ENCODE data around the gene AATK. TPM values are rescaled to one million over a fixed set of nuclear protein-coding genes. Genes with fewer than 3 reads are reported as not detected.

The AATK gene
- total and polyA plus RNA-seq, 9 of the 15 experiments (the other 6 are each of a cell fraction or from before 2014, with no cell fraction given): 0.11 to 0.55 (median 0.38) TPM; not detected in 5

DNA sequence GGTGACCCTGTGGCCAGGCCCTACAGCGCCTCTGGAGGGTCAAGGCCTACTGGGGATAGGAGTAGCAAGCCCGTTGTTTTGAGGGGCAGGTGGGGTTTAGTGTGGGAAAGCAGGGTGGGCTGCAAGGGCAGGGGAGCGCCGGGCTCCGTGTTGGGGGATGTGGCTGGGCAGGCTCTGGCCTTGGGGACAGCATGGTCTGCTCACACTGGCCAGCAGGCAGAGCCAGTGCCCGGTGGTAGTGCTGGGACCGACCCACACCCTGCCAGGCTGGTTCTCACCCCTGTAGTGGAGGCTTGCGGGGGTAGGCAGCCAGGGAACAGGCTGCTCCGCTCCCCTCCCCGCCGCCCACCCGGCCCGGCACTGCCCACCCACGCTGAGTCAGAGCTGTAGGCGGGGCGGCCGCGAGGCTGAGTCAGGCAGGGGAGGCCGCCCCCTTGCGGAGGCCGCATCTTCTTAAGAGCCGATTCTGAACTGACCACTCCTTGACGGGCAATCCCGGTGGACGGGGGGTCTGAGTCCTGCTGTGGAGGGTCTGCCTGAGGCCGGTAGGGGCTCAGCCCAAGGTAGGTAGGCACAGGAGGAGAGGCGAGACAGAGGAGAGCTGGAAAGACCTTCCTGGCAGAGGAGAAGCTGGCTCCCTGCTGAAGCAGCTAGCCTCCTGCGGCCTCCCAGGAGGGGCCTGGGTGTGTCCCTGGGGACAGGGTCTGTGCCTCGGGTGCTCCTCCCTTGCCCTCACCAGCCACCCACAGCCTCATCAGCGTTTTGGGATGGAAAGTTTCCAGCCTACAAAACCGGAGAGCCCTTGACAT, 68.7 kb downstream of the AATK start (continued):
- TF ChIP-seq, protein P1, sequence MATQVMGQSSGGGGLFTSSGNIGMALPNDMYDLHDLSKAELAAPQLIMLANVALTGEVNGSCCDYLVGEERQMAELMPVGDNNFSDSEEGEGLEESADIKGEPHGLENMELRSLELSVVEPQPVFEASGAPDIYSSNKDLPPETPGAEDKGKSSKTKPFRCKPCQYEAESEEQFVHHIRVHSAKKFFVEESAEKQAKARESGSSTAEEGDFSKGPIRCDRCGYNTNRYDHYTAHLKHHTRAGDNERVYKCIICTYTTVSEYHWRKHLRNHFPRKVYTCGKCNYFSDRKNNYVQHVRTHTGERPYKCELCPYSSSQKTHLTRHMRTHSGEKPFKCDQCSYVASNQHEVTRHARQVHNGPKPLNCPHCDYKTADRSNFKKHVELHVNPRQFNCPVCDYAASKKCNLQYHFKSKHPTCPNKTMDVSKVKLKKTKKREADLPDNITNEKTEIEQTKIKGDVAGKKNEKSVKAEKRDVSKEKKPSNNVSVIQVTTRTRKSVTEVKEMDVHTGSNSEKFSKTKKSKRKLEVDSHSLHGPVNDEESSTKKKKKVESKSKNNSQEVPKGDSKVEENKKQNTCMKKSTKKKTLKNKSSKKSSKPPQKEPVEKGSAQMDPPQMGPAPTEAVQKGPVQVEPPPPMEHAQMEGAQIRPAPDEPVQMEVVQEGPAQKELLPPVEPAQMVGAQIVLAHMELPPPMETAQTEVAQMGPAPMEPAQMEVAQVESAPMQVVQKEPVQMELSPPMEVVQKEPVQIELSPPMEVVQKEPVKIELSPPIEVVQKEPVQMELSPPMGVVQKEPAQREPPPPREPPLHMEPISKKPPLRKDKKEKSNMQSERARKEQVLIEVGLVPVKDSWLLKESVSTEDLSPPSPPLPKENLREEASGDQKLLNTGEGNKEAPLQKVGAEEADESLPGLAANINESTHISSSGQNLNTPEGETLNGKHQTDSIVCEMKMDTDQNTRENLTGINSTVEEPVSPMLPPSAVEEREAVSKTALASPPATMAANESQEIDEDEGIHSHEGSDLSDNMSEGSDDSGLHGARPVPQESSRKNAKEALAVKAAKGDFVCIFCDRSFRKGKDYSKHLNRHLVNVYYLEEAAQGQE (IDR thresholded peaks at IDR 0.05; ENCODE audit: borderline replicate concordance): peak; percentile 75; the same call in 1 of the 2 replicates
- TF ChIP-seq, protein P1 (CRISPR knock-in tag; IDR thresholded peaks at IDR 0.05; ENCODE audit: low read depth): no peak
- TF ChIP-seq ZC3H11A (IDR thresholded peaks at IDR 0.05; ENCODE audit: low read depth, low read length) (no peak), MIER1 (IDR thresholded peaks at IDR 0.05; ENCODE audit: low read depth) (no peak), CBX1 (IDR thresholded peaks at IDR 0.05; ENCODE audit: low read depth) (no peak), THRAP3 (IDR thresholded peaks at IDR 0.05; ENCODE audit: borderline replicate concordance) (no peak), SPI1 (IDR thresholded peaks at IDR 0.05; ENCODE audit: borderline replicate concordance, low read depth, low read length) (no peak), ARID2 (IDR thresholded peaks at IDR 0.05) (peak; percentile 77), MCM2 (IDR thresholded peaks at IDR 0.05; ENCODE audit: low read depth) (no peak)
- TF ChIP-seq, protein P2, sequence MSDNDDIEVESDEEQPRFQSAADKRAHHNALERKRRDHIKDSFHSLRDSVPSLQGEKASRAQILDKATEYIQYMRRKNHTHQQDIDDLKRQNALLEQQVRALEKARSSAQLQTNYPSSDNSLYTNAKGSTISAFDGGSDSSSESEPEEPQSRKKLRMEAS (CRISPR knock-in tag; IDR thresholded peaks at IDR 0.05): no peak
- TF ChIP-seq, protein P3, sequence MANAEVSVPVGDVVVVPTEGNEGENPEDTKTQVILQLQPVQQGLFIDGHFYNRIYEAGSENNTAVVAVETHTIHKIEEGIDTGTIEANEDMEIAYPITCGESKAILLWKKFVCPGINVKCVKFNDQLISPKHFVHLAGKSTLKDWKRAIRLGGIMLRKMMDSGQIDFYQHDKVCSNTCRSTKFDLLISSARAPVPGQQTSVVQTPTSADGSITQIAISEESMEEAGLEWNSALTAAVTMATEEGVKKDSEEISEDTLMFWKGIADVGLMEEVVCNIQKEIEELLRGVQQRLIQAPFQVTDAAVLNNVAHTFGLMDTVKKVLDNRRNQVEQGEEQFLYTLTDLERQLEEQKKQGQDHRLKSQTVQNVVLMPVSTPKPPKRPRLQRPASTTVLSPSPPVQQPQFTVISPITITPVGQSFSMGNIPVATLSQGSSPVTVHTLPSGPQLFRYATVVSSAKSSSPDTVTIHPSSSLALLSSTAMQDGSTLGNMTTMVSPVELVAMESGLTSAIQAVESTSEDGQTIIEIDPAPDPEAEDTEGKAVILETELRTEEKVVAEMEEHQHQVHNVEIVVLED (CRISPR knock-in tag; IDR thresholded peaks at IDR 0.05): peak; percentile 8; the same call in 1 of the 2 replicates
- TF ChIP-seq, protein P4, sequence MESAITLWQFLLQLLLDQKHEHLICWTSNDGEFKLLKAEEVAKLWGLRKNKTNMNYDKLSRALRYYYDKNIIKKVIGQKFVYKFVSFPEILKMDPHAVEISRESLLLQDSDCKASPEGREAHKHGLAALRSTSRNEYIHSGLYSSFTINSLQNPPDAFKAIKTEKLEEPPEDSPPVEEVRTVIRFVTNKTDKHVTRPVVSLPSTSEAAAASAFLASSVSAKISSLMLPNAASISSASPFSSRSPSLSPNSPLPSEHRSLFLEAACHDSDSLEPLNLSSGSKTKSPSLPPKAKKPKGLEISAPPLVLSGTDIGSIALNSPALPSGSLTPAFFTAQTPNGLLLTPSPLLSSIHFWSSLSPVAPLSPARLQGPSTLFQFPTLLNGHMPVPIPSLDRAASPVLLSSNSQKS (CRISPR knock-in tag; IDR thresholded peaks at IDR 0.05): no peak
- TF ChIP-seq, protein P5, sequence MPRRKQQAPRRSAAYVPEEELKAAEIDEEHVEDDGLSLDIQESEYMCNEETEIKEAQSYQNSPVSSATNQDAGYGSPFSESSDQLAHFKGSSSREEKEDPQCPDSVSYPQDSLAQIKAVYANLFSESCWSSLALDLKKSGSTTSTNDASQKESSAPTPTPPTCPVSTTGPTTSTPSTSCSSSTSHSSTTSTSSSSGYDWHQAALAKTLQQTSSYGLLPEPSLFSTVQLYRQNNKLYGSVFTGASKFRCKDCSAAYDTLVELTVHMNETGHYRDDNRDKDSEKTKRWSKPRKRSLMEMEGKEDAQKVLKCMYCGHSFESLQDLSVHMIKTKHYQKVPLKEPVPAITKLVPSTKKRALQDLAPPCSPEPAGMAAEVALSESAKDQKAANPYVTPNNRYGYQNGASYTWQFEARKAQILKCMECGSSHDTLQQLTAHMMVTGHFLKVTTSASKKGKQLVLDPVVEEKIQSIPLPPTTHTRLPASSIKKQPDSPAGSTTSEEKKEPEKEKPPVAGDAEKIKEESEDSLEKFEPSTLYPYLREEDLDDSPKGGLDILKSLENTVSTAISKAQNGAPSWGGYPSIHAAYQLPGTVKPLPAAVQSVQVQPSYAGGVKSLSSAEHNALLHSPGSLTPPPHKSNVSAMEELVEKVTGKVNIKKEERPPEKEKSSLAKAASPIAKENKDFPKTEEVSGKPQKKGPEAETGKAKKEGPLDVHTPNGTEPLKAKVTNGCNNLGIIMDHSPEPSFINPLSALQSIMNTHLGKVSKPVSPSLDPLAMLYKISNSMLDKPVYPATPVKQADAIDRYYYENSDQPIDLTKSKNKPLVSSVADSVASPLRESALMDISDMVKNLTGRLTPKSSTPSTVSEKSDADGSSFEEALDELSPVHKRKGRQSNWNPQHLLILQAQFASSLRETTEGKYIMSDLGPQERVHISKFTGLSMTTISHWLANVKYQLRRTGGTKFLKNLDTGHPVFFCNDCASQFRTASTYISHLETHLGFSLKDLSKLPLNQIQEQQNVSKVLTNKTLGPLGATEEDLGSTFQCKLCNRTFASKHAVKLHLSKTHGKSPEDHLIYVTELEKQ (CRISPR knock-in tag; IDR thresholded peaks at IDR 0.05): no peak
